GM12873 (cell line): ENCODE data around the gene PNMA8A.

Experiments used
- TF ChIP-seq, protein P1 (sequence below): IDR thresholded peaks from 2 replicates; pipeline ENCODE4 v1.5.1; 2012; ENCODE audit warnings: low read depth, mild to moderate bottlenecking, moderate library complexity, low read length, control low read depth; ENCODE audit not compliant: insufficient read depth; ENCODE audit errors: missing control alignments

The PNMA8A gene

DNA sequence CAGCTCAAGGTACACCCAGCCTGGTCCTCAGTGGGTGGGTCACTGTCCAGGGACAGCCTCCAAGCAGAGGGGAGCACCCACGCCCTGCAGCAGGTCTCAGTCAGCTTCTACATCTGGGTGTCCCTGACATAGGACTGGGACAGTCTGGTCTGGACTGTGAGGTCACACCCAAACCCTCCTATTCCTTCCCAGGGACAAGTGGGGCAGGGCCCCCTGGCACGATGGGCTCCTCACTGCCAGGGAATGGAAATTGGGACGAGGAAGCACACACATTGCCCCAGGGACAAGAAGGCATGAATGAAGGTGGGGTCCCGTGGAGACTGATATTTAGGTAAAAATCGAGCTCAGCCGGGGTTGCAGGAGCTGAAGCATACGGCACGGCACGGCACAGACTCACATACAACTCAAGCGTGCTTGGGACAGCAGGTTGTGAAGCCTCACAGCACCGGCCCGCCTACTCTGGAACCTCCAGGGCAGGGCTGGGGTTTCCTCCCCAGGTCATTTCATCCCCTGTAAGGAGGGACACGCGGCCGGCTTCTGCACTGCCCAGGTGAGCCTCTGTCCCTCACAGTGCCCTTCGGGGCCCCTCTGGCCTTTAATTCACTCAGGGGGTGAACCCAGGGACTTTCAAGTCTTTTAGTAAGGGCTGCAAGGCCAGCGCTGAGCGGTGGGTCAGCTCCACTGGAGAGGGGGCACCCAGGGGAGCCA is 20.8 kb upstream of the PNMA8A start:
- TF ChIP-seq, protein P1, sequence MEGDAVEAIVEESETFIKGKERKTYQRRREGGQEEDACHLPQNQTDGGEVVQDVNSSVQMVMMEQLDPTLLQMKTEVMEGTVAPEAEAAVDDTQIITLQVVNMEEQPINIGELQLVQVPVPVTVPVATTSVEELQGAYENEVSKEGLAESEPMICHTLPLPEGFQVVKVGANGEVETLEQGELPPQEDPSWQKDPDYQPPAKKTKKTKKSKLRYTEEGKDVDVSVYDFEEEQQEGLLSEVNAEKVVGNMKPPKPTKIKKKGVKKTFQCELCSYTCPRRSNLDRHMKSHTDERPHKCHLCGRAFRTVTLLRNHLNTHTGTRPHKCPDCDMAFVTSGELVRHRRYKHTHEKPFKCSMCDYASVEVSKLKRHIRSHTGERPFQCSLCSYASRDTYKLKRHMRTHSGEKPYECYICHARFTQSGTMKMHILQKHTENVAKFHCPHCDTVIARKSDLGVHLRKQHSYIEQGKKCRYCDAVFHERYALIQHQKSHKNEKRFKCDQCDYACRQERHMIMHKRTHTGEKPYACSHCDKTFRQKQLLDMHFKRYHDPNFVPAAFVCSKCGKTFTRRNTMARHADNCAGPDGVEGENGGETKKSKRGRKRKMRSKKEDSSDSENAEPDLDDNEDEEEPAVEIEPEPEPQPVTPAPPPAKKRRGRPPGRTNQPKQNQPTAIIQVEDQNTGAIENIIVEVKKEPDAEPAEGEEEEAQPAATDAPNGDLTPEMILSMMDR: no peak

DNA sequence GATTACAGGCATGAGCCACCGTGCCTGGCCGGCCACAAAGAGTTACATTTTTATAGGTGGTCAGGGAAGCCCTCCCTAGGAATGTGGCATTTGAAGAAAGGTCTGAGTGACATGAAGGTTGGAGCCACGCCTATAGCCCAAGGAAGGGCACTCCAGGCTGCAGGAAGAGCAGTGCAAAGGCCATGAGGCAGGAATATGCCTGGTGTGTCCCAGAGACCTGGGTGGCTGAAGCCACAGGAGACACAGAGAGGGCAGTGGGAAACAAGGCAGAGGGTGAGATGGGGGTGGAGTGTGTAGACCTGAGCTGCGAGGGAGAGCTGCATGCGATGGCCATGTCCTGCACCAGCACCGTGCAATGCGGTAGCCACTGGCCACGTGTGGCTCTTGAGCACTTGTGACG is 19.4 kb upstream of the PNMA8A start:
- TF ChIP-seq, protein P1: no peak

DNA sequence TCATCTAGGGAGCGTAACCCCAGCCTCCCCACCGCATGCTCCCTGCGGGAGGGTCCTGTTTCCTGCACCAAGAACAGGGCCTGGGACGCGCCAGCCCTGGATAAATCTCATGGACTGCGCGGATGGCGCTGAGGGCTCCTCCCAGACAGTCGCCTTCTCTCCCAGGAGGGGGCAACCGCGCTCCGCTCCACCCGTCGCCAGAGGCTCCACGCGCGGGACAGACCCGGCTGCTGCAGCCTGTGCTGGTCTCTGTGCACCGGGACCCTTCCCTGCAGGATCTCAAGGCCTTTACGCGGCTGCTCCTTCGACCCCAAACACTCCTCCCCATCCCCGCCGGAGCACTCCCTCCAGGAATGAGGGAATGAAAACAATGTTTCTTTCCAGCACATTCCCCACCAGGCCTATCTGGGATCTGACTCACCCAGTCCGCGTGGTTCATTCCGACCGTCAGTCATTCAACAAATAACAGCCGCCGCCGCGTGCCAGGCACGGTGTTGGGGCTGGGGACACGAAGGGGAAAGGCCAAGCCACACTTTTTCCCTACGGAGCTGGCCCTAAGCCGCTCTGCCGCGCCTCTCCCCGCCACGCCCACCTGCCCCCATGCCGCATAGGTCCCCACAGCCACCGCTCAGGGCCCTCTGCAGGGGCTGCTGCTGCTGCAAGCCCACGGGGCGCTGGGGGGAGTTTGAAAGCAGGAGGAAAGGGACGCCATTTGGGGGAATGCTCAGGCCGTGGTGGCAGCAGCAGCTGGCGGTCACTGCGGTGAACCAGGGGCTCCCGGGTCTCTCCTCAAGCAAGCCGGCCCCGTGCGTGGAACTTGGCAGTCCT is 18.3 kb upstream of the PNMA8A start:
- TF ChIP-seq, protein P1: peak; percentile 8

DNA sequence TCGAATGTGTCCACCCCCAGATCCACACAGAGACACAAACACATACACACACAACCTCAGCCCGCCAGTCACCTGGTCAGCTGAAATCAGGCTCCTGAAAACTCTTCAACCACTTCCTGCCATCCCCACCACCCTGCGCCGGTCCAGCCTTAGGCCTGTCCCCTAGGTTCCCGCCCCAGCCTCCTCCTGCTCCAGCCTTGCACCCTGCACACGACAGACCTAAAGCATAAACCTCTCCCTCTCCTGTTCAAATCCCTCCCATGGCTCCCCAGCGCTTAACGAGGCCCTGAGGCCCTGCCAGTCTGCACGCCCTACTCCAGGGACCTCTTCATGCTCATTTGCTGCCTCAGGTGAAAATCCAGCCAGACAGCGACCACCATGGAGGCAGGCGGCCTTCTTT is 17.2 kb upstream of the PNMA8A start:
- TF ChIP-seq, protein P1: no peak

DNA sequence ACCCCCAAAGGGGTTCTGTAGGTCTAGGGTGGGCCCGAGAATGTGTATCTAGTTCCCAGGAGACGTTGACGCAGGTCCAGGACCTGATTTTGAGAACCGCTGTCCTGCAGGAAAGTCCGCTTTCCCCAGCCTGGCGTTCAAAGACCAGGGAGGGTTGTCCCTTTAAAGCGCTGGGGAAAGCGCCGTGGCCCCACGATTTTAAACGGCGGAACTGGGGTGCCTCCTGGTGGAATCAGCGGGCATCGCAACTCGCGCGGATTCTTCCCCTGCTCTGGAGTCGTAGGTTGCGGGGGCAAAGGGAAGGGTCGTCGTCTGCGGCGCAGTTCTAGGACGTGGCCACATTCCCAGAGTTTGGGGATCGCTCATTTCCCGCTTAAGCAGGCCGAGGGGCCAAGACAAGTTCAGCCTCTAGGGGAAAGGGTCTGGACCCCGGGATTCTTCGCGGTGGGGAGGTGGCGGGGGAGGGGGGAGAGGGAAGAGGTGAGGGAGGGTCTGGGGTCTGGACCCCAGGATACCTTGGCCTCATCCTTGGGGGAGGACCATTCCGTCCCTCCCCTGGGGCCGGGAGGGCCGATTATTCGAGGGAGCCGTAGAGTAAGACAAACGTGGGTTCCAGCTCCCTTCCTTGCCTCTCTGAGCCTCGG is 16.6 kb upstream of the PNMA8A start:
- TF ChIP-seq, protein P1: peak; percentile 92

DNA sequence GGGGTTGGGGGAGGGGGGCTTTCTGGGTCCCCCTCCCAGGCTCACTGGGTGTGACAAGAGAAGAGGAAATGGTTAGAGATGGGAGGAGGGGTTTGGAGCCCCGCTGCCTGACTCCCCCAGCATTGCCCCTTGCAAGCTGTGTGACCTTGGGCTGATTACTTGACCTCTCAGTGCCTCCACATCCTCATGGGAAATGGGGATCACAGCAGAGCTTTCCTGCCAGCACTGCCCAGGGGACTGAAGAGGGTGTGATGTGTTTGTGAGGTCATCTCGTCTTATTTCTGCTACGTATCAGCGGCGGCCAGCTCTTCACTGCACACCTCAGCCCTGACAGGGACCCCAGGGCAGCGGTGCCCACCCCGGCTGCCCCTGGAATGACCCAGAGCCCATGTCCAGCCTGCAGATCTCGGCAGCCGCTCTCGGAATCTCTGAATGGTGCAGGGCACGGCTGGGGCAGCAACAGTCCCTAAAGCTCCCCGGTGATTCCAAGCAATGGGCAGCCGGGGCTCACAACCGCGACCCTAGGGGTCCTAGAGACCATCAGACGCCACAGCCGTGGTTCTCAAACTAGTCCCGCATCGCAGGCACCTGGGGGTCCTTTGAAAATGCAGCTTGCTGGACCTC is 15.9 kb upstream of the PNMA8A start:
- TF ChIP-seq, protein P1: no peak

DNA sequence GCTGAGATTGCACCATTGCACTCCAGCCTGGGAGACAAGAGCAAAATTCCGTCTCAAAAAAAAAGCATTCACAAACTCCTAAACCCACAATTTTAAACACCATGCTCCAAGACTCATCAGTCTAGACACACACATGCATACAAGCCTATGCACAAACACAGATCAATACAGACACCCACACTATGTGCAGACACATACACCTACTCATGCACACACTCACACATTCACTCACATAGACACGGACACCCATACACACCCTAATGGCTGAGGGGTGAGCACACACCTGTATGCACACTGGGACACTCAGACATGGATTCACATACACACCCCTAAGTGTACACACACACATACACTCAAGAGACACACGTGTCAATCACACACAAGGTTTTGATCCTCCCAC is 15.0 kb upstream of the PNMA8A start:
- TF ChIP-seq, protein P1: no peak
